ENCODE measurements around the gene TEX101. TPM values are rescaled to one million over a fixed set of nuclear protein-coding genes. Genes with fewer than 3 reads are reported as not detected.
"Not testable (repeated sequence)": the region's sequence is repeated elsewhere in the genome, so short reads cannot be mapped to it uniquely, and the experiment has no call there.

Gene TEX101
- total RNA-seq (ENCODE audit: low replicate concordance): not detected in 2 replicates
- long read RNA-seq: 0 reads

- no peak for TF ChIP-seq CTCF (conservative IDR thresholded peaks at IDR 0.05)
- no peak for DNase-seq (ENCODE audit: extremely low spot score, unreplicated experiment)
- H3K27me3 Mint-ChIP-seq: peaks cover 3% of the 10 kb centered on the region
- H3K4me3 Mint-ChIP-seq: no peak within 1 kb of the TSS
- no peak within 1 kb of the TSS for H3K27ac Mint-ChIP-seq
- H3K4me1 Mint-ChIP-seq (ENCODE audit: unreplicated experiment): no peaks in the 10 kb centered on the region
- H3K9me3 Mint-ChIP-seq: no peaks in the 10 kb centered on the region
- H3K36me3 Mint-ChIP-seq: no peaks in the 10 kb centered on the region
Measured at GRCh38 chr19:43414554-43414953, at the start of gene TEX101. Gene TEX101, plus strand, starts transcription at chr19:43414890. Its CDS starts 1,030 bp downstream, at chr19:43415920.

DNA sequence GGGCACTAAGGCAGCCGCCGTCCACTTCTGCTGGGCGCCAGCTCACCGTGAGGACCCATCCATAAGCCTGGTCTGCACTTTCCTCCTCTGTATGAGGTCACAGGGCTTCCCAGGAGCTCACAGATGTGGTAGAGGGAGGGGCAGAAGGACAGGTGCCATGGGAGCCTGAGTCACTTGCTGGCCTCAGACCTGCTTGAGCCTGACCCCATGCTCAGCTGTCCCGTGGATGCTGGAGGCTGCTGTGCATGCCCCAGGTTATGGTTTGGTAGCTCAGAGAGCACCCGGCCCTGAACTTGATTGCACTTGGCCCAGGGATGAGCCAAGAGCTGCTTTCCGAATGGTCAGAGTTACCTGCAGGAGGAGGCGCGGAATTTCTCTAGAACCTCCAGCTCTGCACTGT is 49.0 kb upstream of the TEX101 start:
- not testable (repeated sequence) for H3K4me1 Mint-ChIP-seq (ENCODE audit: unreplicated experiment); DNase-seq (ENCODE audit: extremely low spot score, unreplicated experiment); H3K27ac Mint-ChIP-seq; H3K9me3 Mint-ChIP-seq; H3K36me3 Mint-ChIP-seq; H3K4me3 Mint-ChIP-seq
- H3K27me3 Mint-ChIP-seq: peaks cover 11% of the 10 kb centered on the region

DNA sequence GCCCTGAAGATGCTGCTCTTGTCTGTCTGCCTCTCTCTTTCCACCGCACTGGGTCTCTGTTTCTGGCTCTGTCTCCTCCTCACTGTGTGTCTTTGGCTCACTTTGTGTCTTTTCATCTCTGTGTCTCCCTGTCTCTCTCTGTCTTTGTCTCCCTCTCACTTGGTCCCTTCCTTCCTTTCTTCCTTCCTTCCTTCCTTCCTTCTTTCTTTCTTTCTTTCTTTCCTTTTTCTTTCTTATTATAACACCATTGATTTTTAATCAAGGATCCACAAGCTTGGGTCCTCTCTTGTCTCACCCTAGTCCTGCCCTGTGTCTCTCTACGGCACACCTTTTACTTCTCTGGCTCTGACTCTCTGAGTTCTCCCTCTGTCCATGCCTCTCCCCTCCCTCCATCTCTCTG is 46.9 kb upstream of the TEX101 start:
- H3K4me1 Mint-ChIP-seq (ENCODE audit: unreplicated experiment): no peaks in the 10 kb centered on the region
- peaks cover 8% of the 10 kb centered on the region for H3K27me3 Mint-ChIP-seq
- H3K4me3 Mint-ChIP-seq: no peak overlapping the region
- no peak for DNase-seq (ENCODE audit: extremely low spot score, unreplicated experiment)
- no peaks in the 10 kb centered on the region for H3K36me3 Mint-ChIP-seq
- no peak overlapping the region for H3K27ac Mint-ChIP-seq
- TF ChIP-seq CTCF (conservative IDR thresholded peaks at IDR 0.05): no peak
- H3K9me3 Mint-ChIP-seq: no peaks in the 10 kb centered on the region

GRCh38 chr19:43368897-43369296 is 45.8 kb upstream of the TEX101 start:
- H3K4me3 Mint-ChIP-seq; H3K4me1 Mint-ChIP-seq (ENCODE audit: unreplicated experiment); H3K27me3 Mint-ChIP-seq; H3K9me3 Mint-ChIP-seq; DNase-seq (ENCODE audit: extremely low spot score, unreplicated experiment); H3K36me3 Mint-ChIP-seq; H3K27ac Mint-ChIP-seq: not testable (repeated sequence)

DNA sequence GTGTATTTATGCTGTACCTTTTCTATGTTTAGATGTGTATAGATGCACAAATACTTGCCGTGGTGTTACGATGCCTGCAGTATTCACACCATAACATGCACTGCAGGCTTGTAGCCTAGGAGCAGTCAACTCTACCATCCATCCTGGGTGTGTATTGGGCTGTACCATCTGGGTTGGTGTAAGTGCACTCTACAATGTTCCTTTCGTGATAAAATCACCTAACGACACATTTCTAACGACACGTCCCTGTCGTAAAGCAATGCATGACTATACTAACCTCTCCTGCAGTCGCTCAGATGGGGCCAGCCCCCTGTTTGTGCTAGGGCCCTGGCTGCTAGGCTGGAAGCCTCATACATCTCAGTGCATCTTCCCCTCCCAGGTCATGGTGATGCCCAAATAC is 42.8 kb upstream of the TEX101 start:
- H3K36me3 Mint-ChIP-seq: no peaks in the 10 kb centered on the region
- no peak overlapping the region for H3K4me3 Mint-ChIP-seq
- peaks cover 5% of the 10 kb centered on the region for H3K27me3 Mint-ChIP-seq
- no peaks in the 10 kb centered on the region for H3K9me3 Mint-ChIP-seq
- H3K4me1 Mint-ChIP-seq (ENCODE audit: unreplicated experiment): no peaks in the 10 kb centered on the region
- no peak for TF ChIP-seq CTCF (conservative IDR thresholded peaks at IDR 0.05)
- DNase-seq (ENCODE audit: extremely low spot score, unreplicated experiment): no peak
- no peak overlapping the region for H3K27ac Mint-ChIP-seq

DNA sequence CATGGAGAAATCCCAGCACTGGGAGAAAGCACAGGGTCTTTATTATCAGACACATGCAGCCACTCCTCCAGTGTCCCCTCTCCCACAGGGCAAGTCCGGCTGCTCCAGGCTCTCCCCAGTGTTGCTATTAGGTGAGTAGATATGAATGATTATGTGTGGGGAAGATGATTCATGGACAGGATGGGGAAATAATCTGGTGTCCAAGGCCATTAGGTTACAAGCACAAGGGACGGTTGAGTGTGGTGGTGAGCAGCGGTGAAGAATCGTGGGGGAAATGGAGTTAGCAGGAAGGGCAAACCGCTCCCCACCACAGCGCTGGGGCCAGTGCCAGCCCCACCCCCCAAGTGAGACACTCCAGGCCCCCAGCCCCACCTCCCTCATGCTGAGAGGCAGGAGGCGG is 42.2 kb upstream of the TEX101 start:
- Mint-ChIP-seq H3K4me3 (no peak overlapping the region), H3K36me3 (no peaks in the 10 kb centered on the region), H3K4me1 (ENCODE audit: unreplicated experiment) (no peaks in the 10 kb centered on the region), H3K27me3 (peaks cover 5% of the 10 kb centered on the region), H3K27ac (no peak overlapping the region), H3K9me3 (no peaks in the 10 kb centered on the region)
- TF ChIP-seq CTCF (conservative IDR thresholded peaks at IDR 0.05): no peak
- DNase-seq (ENCODE audit: extremely low spot score, unreplicated experiment): no peak

DNA sequence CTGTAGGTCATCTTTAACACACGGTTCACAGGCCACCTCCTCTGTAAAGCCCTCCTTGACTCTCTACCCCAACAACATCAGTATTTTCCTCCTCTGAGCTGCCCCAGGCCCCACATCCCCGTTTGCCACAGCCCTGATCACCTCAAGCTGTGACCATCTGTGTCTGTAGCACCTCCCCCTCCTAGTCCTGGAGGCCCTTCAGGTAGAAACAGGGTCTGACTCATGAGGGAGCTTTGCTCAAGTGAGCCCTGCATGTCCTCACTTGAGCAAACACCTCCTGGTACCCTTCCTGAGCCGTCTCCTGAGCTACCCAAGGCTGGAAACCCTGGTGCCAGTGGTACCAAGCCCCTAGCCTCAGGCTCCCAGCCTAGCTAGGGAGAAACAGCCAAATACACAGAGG is 37.1 kb upstream of the TEX101 start:
- not testable (repeated sequence) for H3K27ac Mint-ChIP-seq; H3K4me3 Mint-ChIP-seq; H3K9me3 Mint-ChIP-seq; H3K36me3 Mint-ChIP-seq; H3K4me1 Mint-ChIP-seq (ENCODE audit: unreplicated experiment); H3K27me3 Mint-ChIP-seq; DNase-seq (ENCODE audit: extremely low spot score, unreplicated experiment)
